Keratinocyte (primary cell): ENCODE results near the gene SLC31A2.

Source experiments
- CTCF ChIP-seq, 3 experiments: IDR thresholded peaks in 1 of 3; conservative IDR thresholded peaks in 1 of 3; optimal IDR thresholded peaks in 1 of 3; 2 replicates in 2 of 3; 3 replicates in 1 of 3; pipeline versions ENCODE3 to v1.5.1; 2011; ENCODE audit warnings: low read length in 3 of 3, mild to moderate bottlenecking in 3 of 3, moderate library complexity in 2 of 3, control low read depth in 1 of 3, inconsistent platforms in 1 of 3; ENCODE audit not compliant: insufficient read depth in 2 of 3; ENCODE audit errors: extremely low read depth in 1 of 3
- EZH2 ChIP-seq: IDR thresholded peaks from one replicate; pipeline ENCODE4 v1.6.1; 2012; ENCODE audit warnings: inconsistent platforms, mild to moderate bottlenecking, low read length, moderate library complexity

GRCh38 chr9:113139953-113140352 lies 10.9 kb upstream of the SLC31A2 start:
- TF ChIP-seq CTCF (optimal IDR thresholded peaks at IDR 0.05 in 1 of 3, IDR thresholded peaks at IDR 0.05 in 1 of 3, conservative IDR thresholded peaks at IDR 0.05 in 1 of 3; ENCODE audit: extremely low read depth in 1 of 3, insufficient read depth in 2 of 3, low read length in 3 of 3) (no peak), EZH2 (no peak)
